HepG2 (cell line): ENCODE data around the gene ITPR1. TPM values are rescaled to one million over a fixed set of nuclear protein-coding genes. Genes with fewer than 3 reads are reported as not detected.

Experiments
- ATAC-seq: fragments of 200-7000 bp; cut with Tn5 transposase; 3 replicates; pipeline ENCODE4 v1.9.1; 2020; ENCODE audit warnings: mild to moderate bottlenecking, moderate library complexity
- BruUV-seq: library from RNA; stranded (reverse); fragments of 400-500 nt; replicated peaks from 2 replicates; lab custom pipeline; 2021; lab: Mats Ljungman, UMichigan
- CTCF ChIA-PET: fragments of 300-600 bp; formaldehyde crosslinking; extraction: SDS; loops from one replicate; lab custom pipeline; 2021; ENCODE audit warnings: low total read pairs, inconsistent platforms, low intra/inter-chr PET ratio; lab: Yijun Ruan, JAX
- POLR2A ChIA-PET: fragments of 350-600 bp; sonication (Branson Sonifier 250); formaldehyde crosslinking; loops from one replicate; lab custom pipeline; 2020; ENCODE audit warnings: antibody characterized with exemption, inconsistent platforms; lab: Yijun Ruan, JAX
- DNase-seq: peaks from one replicate; pipeline ENCODE4 v3.0.0-alpha.2; 2015; ENCODE audit warnings: low spot score
- FAIRE-seq: peaks from 3 replicates; lab custom pipeline; 2011; peaks lifted over from hg19 to GRCh38; lab: Jason Lieb, UNC
- H2AFZ ChIP-seq: one replicate; pipeline ENCODE4 v1.6.1; 2011; ENCODE audit warnings: low read length, inconsistent platforms
- H3K27ac ChIP-seq: fragments of 300-600 bp; 3 replicates; pipeline ENCODE4 v1.8.0; 2011; ENCODE audit warnings: mixed run types, mild to moderate bottlenecking, mixed read lengths, low read length, inconsistent platforms; ENCODE audit not compliant: insufficient read depth; ENCODE audit errors: extremely low read length
- H3K27me3 ChIP-seq, 2 experiments: fragments of 200-600 bp in 1 of 2; 2 replicates in 1 of 2; 3 replicates in 1 of 2; pipeline versions ENCODE4 v1.6.0 to v1.8.0; 2011; ENCODE audit warnings: low read length in 2 of 2, mild to moderate bottlenecking in 2 of 2, moderate library complexity in 2 of 2, inconsistent platforms in 1 of 2; ENCODE audit not compliant: insufficient read depth in 2 of 2, control insufficient read depth in 1 of 2
- H3K36me3 ChIP-seq, 2 experiments: fragments of 200-600 bp in 1 of 2; replicated peaks in 1 of 2; 2 replicates in 1 of 2; 3 replicates in 1 of 2; pipeline versions ENCODE4 v1.5.1 to v1.8.0; 2011; ENCODE audit warnings: low read length in 2 of 2, inconsistent platforms in 1 of 2; ENCODE audit not compliant: insufficient read depth in 2 of 2, control insufficient read depth in 1 of 2
- H3K4me1 ChIP-seq: 2 replicates; pipeline ENCODE4 v1.5.1; 2012; ENCODE audit warnings: low read length, inconsistent platforms; ENCODE audit not compliant: insufficient read depth
- H3K4me2 ChIP-seq: 2 replicates; pipeline ENCODE4 v1.6.0; 2011; ENCODE audit warnings: low read depth, low read length, inconsistent platforms
- H3K4me3 ChIP-seq, 3 experiments: fragments of 200-600 bp in 1 of 3; sonication (generic), shearing (Covaris generic) in 1 of 3; replicated peaks in 1 of 3; 2 replicates each; pipeline ENCODE4 v1.5.1; 2011 to 2016; ENCODE audit warnings: low read length in 3 of 3, inconsistent platforms in 2 of 3, low read depth in 2 of 3, mild to moderate bottlenecking in 2 of 3, control low read depth in 1 of 3, mixed read lengths in 1 of 3; ENCODE audit not compliant: insufficient read depth in 1 of 3
- H3K79me2 ChIP-seq: one replicate; pipeline ENCODE4 v1.6.1; 2011; ENCODE audit warnings: low read length, inconsistent platforms; ENCODE audit not compliant: insufficient read depth
- H3K9ac ChIP-seq: 2 replicates; pipeline ENCODE4 v1.6.0; 2011; ENCODE audit warnings: mild to moderate bottlenecking, low read depth, low read length, inconsistent platforms; ENCODE audit not compliant: insufficient read depth
- H3K9me3 ChIP-seq: 2 replicates; pipeline ENCODE4 v1.5.1; 2012; ENCODE audit warnings: mild to moderate bottlenecking, low read length
- H4K20me1 ChIP-seq: 2 replicates; pipeline ENCODE4 v1.6.0; 2011; ENCODE audit warnings: inconsistent platforms, mild to moderate bottlenecking, low read length, moderate library complexity; ENCODE audit not compliant: insufficient read depth
- DNMT1 ChIP-seq: sonication (generic); formaldehyde crosslinking; IDR thresholded peaks from 2 replicates; pipeline ENCODE4 v1.5.1; 2020; ENCODE audit warnings: mild to moderate bottlenecking, missing genetic modification reagents
- EED ChIP-seq: sonication (generic); formaldehyde crosslinking; IDR thresholded peaks from 2 replicates; pipeline ENCODE4 v1.5.0; 2020; ENCODE audit warnings: mild to moderate bottlenecking, missing genetic modification reagents
- IKZF4 ChIP-seq: sonication (generic); formaldehyde crosslinking; IDR thresholded peaks from 2 replicates; pipeline ENCODE4 v1.5.1; 2020; ENCODE audit warnings: borderline replicate concordance, mild to moderate bottlenecking, low read depth, missing genetic modification reagents; ENCODE audit errors: not compliant biosample characterization
- RNF219 ChIP-seq: sonication (generic); formaldehyde crosslinking; IDR thresholded peaks from 2 replicates; pipeline ENCODE4 v1.5.0; 2020; ENCODE audit warnings: mild to moderate bottlenecking, missing genetic modification reagents
- SNRNP70 ChIP-seq: fragments of 200-400 bp; formaldehyde crosslinking; IDR thresholded peaks from 2 replicates; pipeline ENCODE4 v1.6.1; 2017; ENCODE audit warnings: mild to moderate bottlenecking, low read depth, low read length, moderate library complexity
- ZBTB38 ChIP-seq: sonication (generic); formaldehyde crosslinking; IDR thresholded peaks from 2 replicates; pipeline ENCODE4 v1.5.1; 2020; ENCODE audit warnings: mild to moderate bottlenecking, missing genetic modification reagents
- ZFP91 ChIP-seq: sonication (generic); formaldehyde crosslinking; IDR thresholded peaks from 2 replicates; pipeline ENCODE4 v1.9.0; 2022; ENCODE audit warnings: missing genetic modification reagents, mild to moderate bottlenecking, borderline replicate concordance
- ZNF235 ChIP-seq: sonication (generic); formaldehyde crosslinking; IDR thresholded peaks from 2 replicates; pipeline ENCODE4 v1.8.1; 2023; ENCODE audit warnings: mild to moderate bottlenecking, missing genetic modification reagents, borderline replicate concordance
- ZNF343 ChIP-seq: sonication (generic); formaldehyde crosslinking; IDR thresholded peaks from 2 replicates; pipeline ENCODE4 v1.4.0; 2020; ENCODE audit warnings: mild to moderate bottlenecking, missing genetic modification reagents
- ZNF687 ChIP-seq: sonication (generic); formaldehyde crosslinking; IDR thresholded peaks from 2 replicates; pipeline ENCODE4 v1.5.1; 2020; ENCODE audit warnings: mild to moderate bottlenecking, missing genetic modification reagents, moderate library complexity
- ZNF781 ChIP-seq: sonication (generic); formaldehyde crosslinking; IDR thresholded peaks from 2 replicates; pipeline ENCODE4 v1.5.1; 2020; ENCODE audit warnings: borderline replicate concordance, mild to moderate bottlenecking, missing genetic modification reagents; ENCODE audit errors: not compliant biosample characterization
- WGBS: methylation state at CpG from one replicate; pipeline ENCODE4 v1.1.6; 2017; ENCODE audit warnings: low lambda C conversion rate; 5-methylcytosine and 5-hydroxymethylcytosine counted together
- in situ Hi-C: cut with HindIII; loops from 2 replicates; pipeline ENCODE4 v1.10.0; 2017; ENCODE audit warnings: low pct_unique_long_range_greater_than_20kb; ENCODE audit not compliant: extremely low pct_ligation_motif_present
- intact Hi-C: fragments of 100-400 bp; cut with micrococcal nuclease; formaldehyde crosslinking; loops from one replicate; pipeline ENCODE4 v1.10.0; 2022; ENCODE audit not compliant: unreplicated experiment
- polyA plus RNA-seq, 8 experiments: library from polyadenylated mRNA; depleted of rRNA in 3 of 8; stranded (reverse) in 7 of 8; unstranded in 1 of 8; fragments of >200 nt; fragmentation: Illumina TruSeq in 4 of 8; extraction: Trizol in 4 of 8; gene quantifications; 2 replicates each; pipeline versions ENCODE4 v1.2.1 to v1.2.3, GENCODE V29; 2011 to 2016; ENCODE audit warnings: low read depth in 4 of 8, missing spikeins in 1 of 8, mixed read lengths in 1 of 8; ENCODE audit not compliant: insufficient read depth in 1 of 8
- total RNA-seq, 5 experiments: library from RNA; depleted of rRNA; stranded (reverse); fragments of >200 nt; fragmentation: Illumina TruSeq; extraction: Trizol; gene quantifications; 2 replicates each; pipeline ENCODE4 v1.2.3, GENCODE V29; 2016; ENCODE audit warnings: low read depth in 1 of 5

Gene ITPR1
- total and polyA plus RNA-seq, 2 of the 13 experiments (the other 11 are each of a cell fraction or from before 2014, with no cell fraction given), result 10.0 to 11.4 TPM

GRCh38 chr3:4752201-4753072 lies 259.3 kb downstream of the ITPR1 start (continued):
- TF ChIP-seq IKZF4 (CRISPR knock-in tag) (no peak), RNF219 (CRISPR knock-in tag) (0 out of 2 replicates have a peak, but pooled peaks have one; percentile 52)
- TF ChIP-seq, all 625 proteins: peak for 212

- no peaks in the 10 kb centered on the region for H3K79me2 ChIP-seq
- no peaks in the 10 kb centered on the region for H4K20me1 ChIP-seq
- in situ Hi-C loops, result no loop called here
- peaks cover 77% of the 10 kb centered on the region for H3K4me1 ChIP-seq
- H3K9ac ChIP-seq, result peak overlapping the region; percentile 39; the same call in 1 of the 2 replicates
- DNase-seq (no peak), FAIRE-seq (no peak), ATAC-seq (no peak)
- CTCF ChIA-PET, result no interaction called here
- no peak overlapping the region for H3K4me3 ChIP-seq
- intact Hi-C loops, result no loop called here
- H3K36me3 ChIP-seq, result no peaks in the 10 kb centered on the region; a peak in 1 of 5 replicates
- peak overlapping the region; percentile 88 for H3K27ac ChIP-seq
- BruUV-seq, result no TSS peak
- WGBS, result 100% methylated on average over 13 of the region's 15 CpGs
- no peaks in the 10 kb centered on the region for H3K9me3 ChIP-seq
- POLR2A ChIA-PET, result interaction anchor here (0.9 to 1.9 kb wide), 5 partner anchors 9 to 443 kb away, joined by 3 to 20 read pairs (median 3); partner anchors contain the start of gene BHLHE40
- peak overlapping the region; percentile 54; the same call in 1 of the 2 replicates for H3K4me2 ChIP-seq
- no peaks in the 10 kb centered on the region for H3K27me3 ChIP-seq
- no peak overlapping the region for H2AFZ ChIP-seq
- TF ChIP-seq ZBTB38 (CRISPR knock-in tag) (peak; percentile 80), EED (peak; percentile 72; the same call in 1 of the 2 replicates), ZFP91 (CRISPR knock-in tag) (0 out of 2 replicates have a peak, but pooled peaks have one; percentile 0), ZNF687 (peak; percentile 2; the same call in 1 of the 2 replicates), SNRNP70 (no peak), ZNF235 (CRISPR knock-in tag) (0 out of 2 replicates have a peak, but pooled peaks have one; percentile 33), ZNF343 (no peak), DNMT1 (no peak), ZNF781 (CRISPR knock-in tag) (peak; percentile 7)
Observed at GRCh38 chr3:4753073-4753691, 260.0 kb downstream of the ITPR1 start.
